Stimulated activated CD4-positive, alpha-beta T cell treated with anti-CD3 and anti-CD28 coated beads, TNF-alpha, amount 100 ng/mL, for 4 hours (primary cell): Measurements from ENCODE around the gene UBE2D2.
A peak's percentile ranks its signal among the peaks of the same experiment; 100 is the strongest.
"Not testable (repeated sequence)": the region's sequence is repeated elsewhere in the genome, so short reads cannot be mapped to it uniquely, and the experiment has no call there.

Experiments
- DNase-seq, 3 experiments: peaks; one replicate each; pipeline ENCODE4 v3.0.0-alpha.2; 2020; ENCODE audit warnings: low read depth in 3 of 3

Gene UBE2D2

GRCh38 chr5:139584137-139584536, 23.0 kb downstream of the UBE2D2 start:
- no peak for DNase-seq

- not testable (repeated sequence) for DNase-seq
Measured at GRCh38 chr5:139588116-139588515, 27.0 kb downstream of the UBE2D2 start.

GRCh38 chr5:139588962-139589361, 27.8 kb downstream of the UBE2D2 start:
- no peak for DNase-seq

- no peak for DNase-seq
Measured at GRCh38 chr5:139592289-139592688, 31.1 kb downstream of the UBE2D2 start.

- not testable (repeated sequence) for DNase-seq
Measured at GRCh38 chr5:139593076-139593475, 31.9 kb downstream of the UBE2D2 start.

- no peak for DNase-seq
Measured at GRCh38 chr5:139593716-139594319, 32.7 kb downstream of the UBE2D2 start.

GRCh38 chr5:139597134-139597533, 36.0 kb downstream of the UBE2D2 start:
- DNase-seq, result no peak

- DNase-seq, result not testable (repeated sequence)
Measured at GRCh38 chr5:139598601-139598965, 37.4 kb downstream of the UBE2D2 start.

GRCh38 chr5:139600336-139600949, 39.3 kb downstream of the UBE2D2 start:
- DNase-seq, result no peak

GRCh38 chr5:139601429-139601828, 40.3 kb downstream of the UBE2D2 start:
- DNase-seq, result no peak

- not testable (repeated sequence) for DNase-seq
Measured at GRCh38 chr5:139601948-139602347, 40.8 kb downstream of the UBE2D2 start.

GRCh38 chr5:139605887-139606286, 44.7 kb downstream of the UBE2D2 start:
- no peak for DNase-seq

GRCh38 chr5:139611703-139612584, 50.8 kb downstream of the UBE2D2 start:
- no peak for DNase-seq

- no peak for DNase-seq
Measured at GRCh38 chr5:139619861-139620260, 58.7 kb downstream of the UBE2D2 start.

- DNase-seq, result not testable (repeated sequence)
Measured at GRCh38 chr5:139625398-139625797, 64.3 kb downstream of the UBE2D2 start.

GRCh38 chr5:139630855-139631254, 69.7 kb downstream of the UBE2D2 start:
- no peak for DNase-seq

- DNase-seq, result no peak
Measured at GRCh38 chr5:139631520-139632165, 70.5 kb downstream of the UBE2D2 start.

GRCh38 chr5:139633295-139634027, 72.3 kb downstream of the UBE2D2 start:
- peak in 1 of 3 experiments; percentile 42 for DNase-seq

GRCh38 chr5:139634028-139634325, 72.8 kb downstream of the UBE2D2 start:
- no peak for DNase-seq

- no peak for DNase-seq
Measured at GRCh38 chr5:139634541-139634940, 73.4 kb downstream of the UBE2D2 start.

- no peak for DNase-seq
Measured at GRCh38 chr5:139635191-139635590, 74.1 kb downstream of the UBE2D2 start.
